Activated naive CD8-positive, alpha-beta T cell treated with anti-CD3 and anti-CD28 coated beads, Interleukin-2, amount 10 ng/mL, durations not matched to agents 7 days and 5 days (primary cell): ENCODE results near the gene CD9. TPM values are rescaled to one million over a fixed set of nuclear protein-coding genes. Genes with fewer than 3 reads are reported as not detected.

Experiments used
- ATAC-seq: fragments of 150-1000 bp; cut with Tn5 transposase; one replicate; pipeline ENCODE4 v1.10.0; 2021; ENCODE audit warnings: low read depth, moderate library complexity
- POLR2A ChIA-PET: fragments of 350-600 bp; sonication (Branson Sonifier 250); formaldehyde crosslinking; loops from one replicate; lab custom pipeline; 2021; ENCODE audit warnings: antibody characterized with exemption; lab: Charles Lee
- DNase-seq: peaks from one replicate; pipeline ENCODE4 v3.0.0; 2021
- H3K27ac Mint-ChIP-seq: one replicate; pipeline ENCODE4 v1.8.0; 2022; ENCODE audit warnings: mild to moderate bottlenecking, mixed read lengths
- H3K27me3 Mint-ChIP-seq: one replicate; pipeline ENCODE4 v1.8.0; 2022; ENCODE audit warnings: mild to moderate bottlenecking, moderate library complexity, mixed read lengths
- H3K36me3 Mint-ChIP-seq: one replicate; pipeline ENCODE4 v1.8.0; 2021; ENCODE audit warnings: mild to moderate bottlenecking, mixed read lengths
- H3K4me1 Mint-ChIP-seq: one replicate; pipeline ENCODE4 v1.8.0; 2021; ENCODE audit warnings: mixed read lengths
- H3K4me3 Mint-ChIP-seq: one replicate; pipeline ENCODE4 v1.8.0; 2022; ENCODE audit warnings: mild to moderate bottlenecking, moderate library complexity, mixed read lengths
- H3K9me3 Mint-ChIP-seq: one replicate; pipeline ENCODE4 v1.8.0; 2021; ENCODE audit warnings: mixed read lengths
- total RNA-seq, 2 experiments: library from RNA; stranded (reverse); gene quantifications; one replicate each; pipeline ENCODE4 v1.2.3, GENCODE V29; 2021

Gene CD9
- total RNA-seq, 2 experiments from 2014 or later: 8.8 to 14.0 TPM

DNA sequence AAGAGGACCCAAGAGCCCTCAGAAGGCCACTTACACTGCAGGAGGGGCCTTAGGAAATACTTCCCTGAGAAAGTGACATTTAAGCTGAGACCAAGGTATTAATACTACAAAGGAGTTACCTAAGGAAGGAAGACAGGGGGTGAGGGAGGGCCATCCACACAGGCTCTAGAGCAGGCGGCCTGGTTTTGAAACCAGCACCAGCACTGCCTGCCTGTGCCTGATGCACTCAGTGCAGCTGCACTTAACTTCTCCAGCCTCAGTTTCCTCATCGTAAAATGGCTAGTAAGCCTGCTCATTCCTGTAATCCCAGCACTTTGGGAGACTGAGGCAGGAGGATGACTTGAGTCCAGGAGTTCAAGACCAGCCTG, 64.8 kb downstream of the CD9 start:
- no peaks in the 10 kb centered on the region for H3K36me3 Mint-ChIP-seq
- no peaks in the 10 kb centered on the region for H3K9me3 Mint-ChIP-seq
- POLR2A ChIA-PET: interaction anchor here (0.7 kb wide), 1 partner anchor 1250 kb away, joined by 3 read pairs; no protein-coding TSS in a partner anchor

DNA sequence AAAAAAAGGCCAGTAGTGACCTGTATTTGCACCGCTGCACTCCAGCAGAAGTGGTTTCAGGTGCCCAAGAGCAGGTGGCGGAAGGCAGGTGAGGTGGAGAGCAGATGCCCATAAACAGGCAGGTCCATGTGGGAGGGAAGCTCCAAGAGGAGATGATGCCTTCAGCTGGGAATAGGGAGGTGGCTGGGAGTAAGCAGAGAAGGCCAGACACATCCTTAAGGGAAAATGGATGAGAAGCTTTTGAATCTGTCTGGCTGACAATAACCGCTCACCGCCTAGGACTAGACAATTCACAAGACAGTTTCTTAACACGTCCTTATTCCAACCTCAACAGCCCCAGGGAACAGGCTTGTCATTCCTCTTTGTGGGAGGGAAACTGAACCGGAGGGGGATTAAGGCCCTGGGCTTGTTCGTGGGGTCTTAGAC, 66.4 kb downstream of the CD9 start:
- DNase-seq (no peak), ATAC-seq (no peak)
- peaks cover 2% of the 10 kb centered on the region for H3K27me3 Mint-ChIP-seq
- H3K4me1 Mint-ChIP-seq: peaks cover 7% of the 10 kb centered on the region
- POLR2A ChIA-PET: no interaction called here
- no peak overlapping the region for H3K27ac Mint-ChIP-seq
- H3K9me3 Mint-ChIP-seq: no peaks in the 10 kb centered on the region
- no peak overlapping the region for H3K4me3 Mint-ChIP-seq
- H3K36me3 Mint-ChIP-seq: no peaks in the 10 kb centered on the region

More for the DNA sequence above, 64.8 kb downstream of the CD9 start:
- peaks cover 10% of the 10 kb centered on the region for H3K4me1 Mint-ChIP-seq
- H3K27me3 Mint-ChIP-seq: peaks cover 4% of the 10 kb centered on the region
- no peak overlapping the region for H3K4me3 Mint-ChIP-seq
- ATAC-seq: no peak
- no peak overlapping the region for H3K27ac Mint-ChIP-seq
- DNase-seq: no peak

DNA sequence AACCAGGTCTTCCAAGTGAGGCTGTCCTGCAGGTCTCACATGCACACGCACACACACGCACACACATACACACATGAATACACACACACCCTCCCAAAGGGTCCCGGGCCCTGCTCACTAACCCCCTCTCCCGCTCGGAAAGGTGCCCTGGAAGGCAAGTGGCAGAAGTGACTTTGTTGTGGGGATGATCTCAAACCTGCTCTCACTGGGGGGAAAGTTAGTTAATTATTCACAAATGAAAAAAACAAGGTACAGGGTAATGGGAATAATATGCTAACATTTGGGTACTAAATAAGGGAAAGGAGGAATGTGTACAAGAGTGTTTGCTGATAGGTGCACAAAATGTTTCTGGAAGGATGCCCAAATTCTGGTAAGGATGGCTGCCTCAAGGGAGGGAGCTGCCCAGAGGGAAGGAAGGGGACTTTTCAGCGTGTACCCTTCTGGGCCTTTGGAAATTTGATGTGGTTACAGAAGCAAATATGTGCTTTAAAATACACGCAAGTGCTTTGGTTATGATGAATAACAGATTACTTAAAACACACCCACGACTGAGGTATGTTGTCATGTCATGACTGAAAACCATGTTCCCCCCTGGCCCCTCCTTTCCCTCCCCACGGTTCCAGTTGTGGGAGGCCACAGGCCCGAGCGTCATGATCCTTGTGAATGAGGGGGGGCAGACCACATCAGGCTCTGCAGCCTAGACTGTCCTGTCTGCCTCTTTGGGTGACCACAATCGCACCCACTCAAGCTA, 66.9 kb downstream of the CD9 start:
- Mint-ChIP-seq H3K27ac (no peak overlapping the region), H3K4me3 (no peak overlapping the region), H3K36me3 (no peaks in the 10 kb centered on the region), H3K9me3 (no peaks in the 10 kb centered on the region), H3K27me3 (peaks cover 2% of the 10 kb centered on the region), H3K4me1 (peaks cover 7% of the 10 kb centered on the region)
- DNase-seq (no peak), ATAC-seq (no peak)
- POLR2A ChIA-PET: no interaction called here

DNA sequence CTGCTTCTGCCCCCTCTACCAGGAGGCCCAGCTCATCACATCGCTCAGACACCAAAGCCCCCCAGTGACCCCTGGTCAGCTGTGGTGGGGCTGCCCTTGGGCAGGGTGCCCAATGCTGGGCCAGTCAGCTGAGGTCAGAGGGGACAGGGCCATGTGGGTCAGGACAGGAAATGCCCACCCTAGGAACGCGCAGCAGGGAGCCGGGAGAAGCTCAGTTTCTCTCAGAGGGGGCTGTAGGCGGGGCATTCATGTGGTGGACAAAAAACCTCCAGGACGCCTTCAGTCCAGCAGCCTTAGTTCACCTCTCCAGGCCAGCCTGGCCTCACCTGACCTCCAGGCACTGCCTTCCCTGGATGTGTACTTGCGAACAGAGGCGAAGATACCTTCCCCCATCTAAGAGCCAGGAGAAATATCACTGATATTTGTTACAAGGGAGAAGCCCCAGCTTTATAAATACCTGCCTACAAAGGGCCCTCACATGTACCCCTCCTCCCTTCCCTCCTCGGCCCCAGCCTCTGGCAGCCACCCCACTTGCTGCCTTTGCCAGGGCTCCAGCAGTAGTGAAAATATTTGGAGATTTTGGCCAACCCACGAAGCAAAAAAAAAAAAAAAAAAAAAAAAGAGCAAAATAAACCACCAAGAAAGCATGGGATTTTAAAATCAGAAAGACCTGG, 68.4 kb downstream of the CD9 start:
- peaks cover 2% of the 10 kb centered on the region for H3K27me3 Mint-ChIP-seq
- H3K27ac Mint-ChIP-seq: no peak overlapping the region
- H3K4me1 Mint-ChIP-seq: peaks cover 3% of the 10 kb centered on the region
- no peak overlapping the region for H3K4me3 Mint-ChIP-seq
- H3K36me3 Mint-ChIP-seq: no peaks in the 10 kb centered on the region
- H3K9me3 Mint-ChIP-seq: no peaks in the 10 kb centered on the region
- POLR2A ChIA-PET: no interaction called here
- DNase-seq (no peak), ATAC-seq (no peak)

DNA sequence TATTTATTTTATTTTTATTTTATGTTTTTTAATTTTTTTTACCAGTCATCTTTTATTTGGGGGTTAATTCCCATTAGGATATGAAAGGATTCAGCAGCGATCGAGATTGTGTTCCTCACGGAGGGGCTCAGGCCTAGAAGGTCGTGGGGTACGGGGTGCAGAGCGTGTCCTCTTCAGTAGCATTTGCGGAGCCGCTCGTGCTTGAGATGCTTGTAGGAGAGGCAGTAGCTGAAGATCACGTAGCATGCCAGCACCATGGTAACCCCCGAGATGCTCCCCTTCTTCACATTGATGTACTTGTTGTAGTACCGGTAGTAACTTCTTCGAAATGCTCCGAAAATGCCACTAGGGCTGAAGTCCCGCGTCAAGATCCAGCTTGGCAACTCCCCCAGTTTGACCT, 69.8 kb downstream of the CD9 start:
- H3K27ac Mint-ChIP-seq: no peak overlapping the region

DNA sequence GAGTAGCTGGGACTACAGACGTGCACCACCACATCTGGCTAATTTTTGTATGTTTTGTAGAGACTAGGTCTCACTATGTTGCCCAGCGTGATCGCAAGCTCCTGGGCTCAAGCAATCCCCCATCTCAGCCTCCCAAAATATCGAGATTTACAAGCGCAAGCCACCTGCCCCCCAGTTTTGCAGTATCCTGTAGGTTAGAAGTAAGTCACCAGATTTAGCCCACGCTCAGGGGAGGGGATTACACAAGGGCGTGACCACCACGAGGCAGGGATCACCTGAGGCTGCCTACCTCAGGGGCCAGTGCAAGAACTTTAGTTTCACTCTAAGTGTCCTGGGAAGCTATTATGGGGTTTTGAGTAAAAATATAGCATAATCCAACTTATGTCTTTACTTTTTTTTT, 71.1 kb downstream of the CD9 start:
- DNase-seq (no peak), ATAC-seq (no peak)
- Mint-ChIP-seq H3K36me3 (no peaks in the 10 kb centered on the region), H3K4me3 (no peak overlapping the region), H3K27ac (no peak overlapping the region), H3K4me1 (no peaks in the 10 kb centered on the region), H3K9me3 (no peaks in the 10 kb centered on the region), H3K27me3 (peaks cover 10% of the 10 kb centered on the region)
- POLR2A ChIA-PET: no interaction called here

More for the DNA sequence above, 69.8 kb downstream of the CD9 start:
- Mint-ChIP-seq H3K9me3 (no peaks in the 10 kb centered on the region), H3K27me3 (peaks cover 4% of the 10 kb centered on the region), H3K4me1 (no peaks in the 10 kb centered on the region), H3K36me3 (no peaks in the 10 kb centered on the region), H3K4me3 (no peak overlapping the region)
- ATAC-seq (no peak), DNase-seq (no peak)
- POLR2A ChIA-PET: no interaction called here

DNA sequence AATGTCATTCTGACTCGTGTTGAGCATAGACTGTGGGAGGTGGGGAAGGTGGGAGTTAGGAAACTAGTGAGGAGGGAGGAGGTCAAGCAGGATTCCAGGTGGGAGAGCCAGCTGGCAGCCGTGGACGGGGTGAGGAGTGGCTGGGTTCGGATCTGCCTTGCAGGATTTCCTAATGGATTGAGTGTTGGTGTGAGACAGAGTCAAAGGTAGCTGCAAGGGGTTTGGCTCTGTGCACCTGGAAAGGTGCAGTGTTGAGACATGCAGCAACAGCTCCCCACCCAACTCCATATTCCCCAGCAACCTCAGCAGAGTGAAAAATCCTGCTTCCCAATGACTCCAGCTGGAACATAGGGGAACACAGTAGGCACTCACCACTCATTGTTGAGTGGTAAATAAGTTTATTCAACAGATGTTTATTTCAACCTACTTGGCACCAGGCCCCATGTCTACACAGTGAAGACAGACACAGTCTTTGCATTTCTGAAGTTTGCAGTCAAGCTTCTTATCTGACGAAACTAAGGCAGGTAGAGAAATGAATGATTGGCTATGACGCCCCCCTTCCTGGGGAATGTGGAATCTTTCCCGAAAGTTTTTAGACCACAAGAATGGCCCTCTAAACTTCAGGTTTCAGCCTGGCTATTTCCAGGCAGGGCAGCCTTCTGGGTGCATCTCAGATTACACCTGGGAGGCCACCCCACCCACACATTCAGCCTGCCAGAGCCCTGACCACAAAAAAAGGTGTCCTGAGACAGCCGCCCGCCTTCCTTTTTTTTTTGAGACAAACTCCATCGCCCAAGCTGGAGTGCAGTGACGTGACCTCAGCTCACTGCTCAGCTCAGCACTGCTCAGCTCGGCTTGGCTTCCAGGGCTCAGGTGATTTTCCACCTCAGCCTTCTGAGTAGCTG, 72.4 kb downstream of the CD9 start:
- Mint-ChIP-seq H3K36me3 (no peaks in the 10 kb centered on the region), H3K27ac (no peak overlapping the region), H3K9me3 (no peaks in the 10 kb centered on the region), H3K27me3 (peaks cover 20% of the 10 kb centered on the region), H3K4me1 (no peaks in the 10 kb centered on the region), H3K4me3 (no peak overlapping the region)
- DNase-seq: no peak
- no peak for ATAC-seq
- POLR2A ChIA-PET: no interaction called here

DNA sequence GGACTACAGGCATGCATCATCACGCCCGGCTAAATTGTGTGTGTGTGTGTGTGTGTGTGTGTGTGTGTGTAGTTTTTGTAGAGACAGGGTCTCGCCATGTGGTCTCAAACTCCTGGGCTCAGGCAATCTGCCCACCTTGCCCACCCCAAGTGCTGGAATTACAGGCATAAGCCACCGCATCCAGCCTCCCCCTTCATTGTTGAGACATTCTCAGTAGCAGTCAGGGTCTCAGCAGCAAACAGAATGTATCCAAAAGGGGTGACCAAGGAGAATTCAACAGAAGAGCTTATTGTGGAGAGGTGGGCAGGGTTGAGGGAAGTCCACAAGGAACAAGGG, 73.0 kb downstream of the CD9 start:
- ATAC-seq (no peak), DNase-seq (no peak)
- POLR2A ChIA-PET: no interaction called here
- Mint-ChIP-seq H3K27ac (no peak overlapping the region), H3K36me3 (no peaks in the 10 kb centered on the region), H3K27me3 (peaks cover 27% of the 10 kb centered on the region), H3K9me3 (no peaks in the 10 kb centered on the region), H3K4me1 (no peaks in the 10 kb centered on the region), H3K4me3 (no peak overlapping the region)

DNA sequence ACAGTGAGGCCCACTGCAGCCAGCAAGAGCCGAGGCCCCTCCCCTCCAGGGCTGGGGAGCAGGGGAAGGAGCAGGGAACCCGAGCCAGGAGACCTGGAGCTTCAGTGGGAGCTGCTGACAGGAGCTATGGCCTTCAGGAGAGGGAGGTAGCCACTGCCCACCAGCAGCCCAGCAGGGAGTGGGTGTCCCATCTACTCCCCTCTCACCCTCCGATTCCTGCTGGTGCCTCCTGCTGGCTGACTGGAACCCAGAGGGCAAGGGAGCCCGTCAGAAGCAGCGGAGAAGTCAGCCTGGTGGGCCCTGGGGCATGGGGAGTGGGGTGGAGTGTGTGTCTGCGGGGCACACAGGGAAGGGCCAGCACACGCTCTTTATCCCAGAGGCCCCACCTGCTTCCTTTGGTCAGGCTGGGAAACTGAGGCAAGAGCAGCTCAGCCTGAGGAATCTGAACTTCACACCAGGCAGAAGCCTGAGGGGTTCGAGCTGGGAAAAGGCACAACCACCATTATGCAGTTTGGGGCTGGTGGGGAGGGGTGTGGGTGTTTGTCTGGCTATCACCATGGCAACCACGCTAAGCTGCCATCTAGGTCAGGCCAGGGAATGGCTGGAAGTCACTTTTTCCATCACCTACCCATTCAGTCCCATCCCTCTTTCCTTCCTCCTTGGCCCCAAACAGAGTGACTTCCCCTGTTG, 73.5 kb downstream of the CD9 start:
- no peaks in the 10 kb centered on the region for H3K9me3 Mint-ChIP-seq
- no peak for ATAC-seq
- H3K4me3 Mint-ChIP-seq: no peak overlapping the region
- POLR2A ChIA-PET: no interaction called here
- no peak for DNase-seq
- H3K36me3 Mint-ChIP-seq: no peaks in the 10 kb centered on the region
- H3K27me3 Mint-ChIP-seq: peaks cover 27% of the 10 kb centered on the region
- no peak overlapping the region for H3K27ac Mint-ChIP-seq
- no peaks in the 10 kb centered on the region for H3K4me1 Mint-ChIP-seq

DNA sequence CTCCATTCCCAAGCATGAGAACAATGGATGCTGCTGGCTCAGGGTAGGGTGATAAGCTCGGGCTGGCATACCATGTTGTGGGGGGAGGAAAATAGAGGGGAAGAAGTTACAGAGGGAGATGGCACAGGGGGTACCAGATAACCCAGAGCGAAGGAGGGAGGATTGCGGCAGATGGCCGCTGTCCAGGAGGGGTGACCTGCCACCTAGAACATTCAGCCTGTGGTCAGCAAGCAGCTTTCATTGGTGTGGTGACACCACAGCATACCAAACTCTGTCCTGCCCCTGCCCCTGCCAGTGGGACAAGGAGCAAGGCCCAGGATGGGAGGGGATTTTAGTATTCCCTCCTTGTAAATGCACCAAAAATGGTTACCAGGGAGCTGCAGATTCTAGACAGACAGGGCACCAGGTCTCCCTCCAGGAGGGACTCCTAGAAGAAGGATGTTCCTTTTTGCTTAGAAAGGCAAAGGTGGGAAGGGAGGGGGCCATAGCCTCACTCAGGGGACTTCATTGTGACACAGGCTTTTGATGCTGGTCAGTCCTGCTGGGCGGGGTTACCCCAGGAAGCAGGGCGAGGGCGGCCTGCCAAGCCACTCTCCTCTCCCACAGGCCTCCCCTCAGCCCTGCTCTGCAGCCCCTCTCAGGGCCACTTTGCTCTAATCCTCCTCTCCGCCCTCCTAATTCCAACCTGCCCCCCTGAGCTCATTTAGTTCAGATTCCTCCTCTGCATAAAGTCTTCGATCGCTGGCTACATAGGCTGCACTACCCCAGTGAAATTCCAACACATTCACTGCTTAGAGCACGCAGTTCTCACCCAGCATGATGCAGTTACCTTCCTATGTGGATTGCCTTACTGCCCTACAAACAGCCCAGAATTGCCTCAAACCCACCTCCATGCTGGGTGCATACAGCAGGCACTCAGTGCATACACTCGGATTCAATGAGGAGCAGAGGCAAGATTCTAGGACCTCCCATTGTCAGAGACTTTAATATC, 74.3 kb downstream of the CD9 start:
- Mint-ChIP-seq H3K4me1 (no peaks in the 10 kb centered on the region), H3K4me3 (no peak overlapping the region), H3K27me3 (peaks cover 29% of the 10 kb centered on the region), H3K9me3 (no peaks in the 10 kb centered on the region), H3K27ac (no peak overlapping the region), H3K36me3 (no peaks in the 10 kb centered on the region)
- POLR2A ChIA-PET: no interaction called here
- DNase-seq (no peak), ATAC-seq (no peak)

DNA sequence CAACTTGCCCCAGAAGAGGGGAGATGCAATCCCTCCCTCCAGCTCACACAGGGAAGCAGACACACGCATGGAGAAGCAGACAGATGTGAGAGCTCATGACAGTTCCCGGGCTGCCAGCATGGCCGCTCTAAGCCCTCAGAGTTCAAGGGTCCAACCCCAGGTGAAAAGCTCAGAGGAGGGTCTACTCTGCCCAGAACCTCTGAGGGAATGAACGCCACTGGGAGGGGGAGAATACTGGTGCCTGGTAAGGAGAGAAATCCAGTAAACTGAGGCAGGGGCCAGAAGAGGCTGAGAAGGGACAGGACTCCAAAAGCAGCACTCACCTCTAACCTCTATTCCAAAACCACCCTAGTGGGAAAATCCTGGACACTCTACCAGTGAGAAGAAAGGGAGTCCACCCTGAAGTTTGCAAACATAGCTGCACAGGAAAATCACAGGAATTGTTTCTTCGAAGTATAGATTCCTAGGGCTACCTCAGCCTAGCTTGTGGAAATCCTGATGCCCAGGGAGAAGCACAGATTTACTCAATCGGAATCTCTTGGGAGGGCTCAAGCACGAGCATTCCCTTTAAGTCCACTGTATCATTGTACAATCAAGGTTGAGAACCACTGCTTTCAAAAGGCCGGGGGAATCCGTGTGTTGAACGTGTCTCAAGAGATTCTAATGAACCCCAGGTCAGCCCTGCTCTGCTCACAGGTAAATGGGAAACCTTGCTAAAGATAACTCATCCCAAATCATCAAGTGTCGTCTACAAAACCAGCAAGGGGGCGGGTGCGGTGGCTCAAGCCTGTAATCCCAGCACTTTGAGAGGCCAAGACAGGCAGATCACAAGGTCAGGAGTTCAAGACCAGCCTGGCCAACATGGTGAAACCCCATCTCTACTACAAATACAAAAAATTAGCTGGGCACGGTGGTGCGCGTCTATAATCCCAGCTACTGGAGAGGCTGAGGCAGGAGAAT, 76.0 kb downstream of the CD9 start:
- ATAC-seq (no peak), DNase-seq (no peak)
- Mint-ChIP-seq H3K36me3 (no peaks in the 10 kb centered on the region), H3K9me3 (no peaks in the 10 kb centered on the region), H3K4me3 (no peak overlapping the region), H3K4me1 (no peaks in the 10 kb centered on the region), H3K27ac (no peak overlapping the region), H3K27me3 (peaks cover 37% of the 10 kb centered on the region)
- POLR2A ChIA-PET: no interaction called here
